Inflammatory macrophage (primary cell): ENCODE measurements around the gene CDCA3.

Experiments
- DNase-seq, 2 donors: peaks; one replicate each; pipeline ENCODE4 v3.0.0-alpha.2; 2020 to 2022

CDCA3 gene

DNA sequence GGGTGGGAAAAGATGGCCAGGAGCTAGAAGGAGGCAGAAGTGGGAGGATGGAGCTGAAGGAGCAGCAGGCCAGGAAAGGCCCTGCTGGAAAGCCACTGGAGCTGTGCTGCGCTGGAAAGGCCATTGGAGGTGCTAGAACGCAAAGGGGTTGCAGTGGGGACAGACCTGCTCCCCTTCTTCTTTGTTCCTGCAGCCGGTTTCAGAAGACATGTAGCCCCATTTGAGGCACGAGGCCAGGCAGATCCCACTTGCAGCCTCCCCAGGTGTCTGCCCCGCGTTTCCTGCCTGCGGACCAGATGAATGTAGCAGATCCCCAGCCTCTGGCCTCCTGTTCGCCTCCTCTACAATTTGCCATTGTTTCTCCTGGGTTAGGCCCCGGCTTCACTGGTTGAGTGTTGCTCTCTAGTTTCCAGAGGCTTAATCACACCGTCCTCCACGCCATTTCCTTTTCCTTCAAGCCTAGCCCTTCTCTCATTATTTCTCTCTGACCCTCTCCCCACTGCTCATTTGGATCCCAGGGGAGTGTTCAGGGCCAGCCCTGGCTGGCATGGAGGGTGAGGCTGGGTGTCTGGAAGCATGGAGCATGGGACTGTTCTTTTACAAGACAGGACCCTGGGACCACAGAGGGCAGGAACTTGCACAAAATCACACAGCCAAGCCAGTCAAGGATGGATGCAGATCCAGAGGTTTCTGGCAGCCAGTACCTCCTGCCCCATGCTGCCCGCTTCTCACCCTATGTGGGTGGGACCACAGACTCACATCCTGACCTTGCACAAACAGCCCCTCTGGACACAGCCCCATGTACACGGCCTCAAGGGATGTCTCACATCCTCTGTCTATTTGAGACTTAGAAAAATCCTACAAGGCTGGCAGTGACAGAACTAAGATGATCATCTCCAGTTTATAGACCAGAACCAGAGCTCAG lies 31.7 kb downstream of the CDCA3 start:
- no peak for DNase-seq

DNA sequence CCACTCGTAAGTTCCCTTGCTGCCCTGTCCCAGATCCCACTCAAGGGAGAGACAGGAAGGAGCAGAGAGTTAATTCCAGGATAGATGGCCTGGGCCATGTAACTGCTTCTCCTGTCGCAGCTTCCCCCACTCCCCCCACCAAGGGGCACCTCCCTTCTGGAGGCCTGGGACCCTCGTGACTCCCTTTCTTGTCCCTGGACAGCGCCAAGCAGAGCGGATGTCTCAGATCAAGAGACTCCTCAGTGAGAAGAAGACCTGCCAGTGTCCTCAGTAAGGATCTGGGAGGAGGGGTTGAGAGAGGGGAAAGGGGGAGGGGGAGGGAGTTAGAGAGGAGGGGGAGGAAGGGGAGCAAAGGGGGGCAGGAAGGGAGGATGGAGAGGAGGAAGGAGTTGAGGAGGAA lies 32.4 kb downstream of the CDCA3 start:
- DNase-seq, result no peak

DNA sequence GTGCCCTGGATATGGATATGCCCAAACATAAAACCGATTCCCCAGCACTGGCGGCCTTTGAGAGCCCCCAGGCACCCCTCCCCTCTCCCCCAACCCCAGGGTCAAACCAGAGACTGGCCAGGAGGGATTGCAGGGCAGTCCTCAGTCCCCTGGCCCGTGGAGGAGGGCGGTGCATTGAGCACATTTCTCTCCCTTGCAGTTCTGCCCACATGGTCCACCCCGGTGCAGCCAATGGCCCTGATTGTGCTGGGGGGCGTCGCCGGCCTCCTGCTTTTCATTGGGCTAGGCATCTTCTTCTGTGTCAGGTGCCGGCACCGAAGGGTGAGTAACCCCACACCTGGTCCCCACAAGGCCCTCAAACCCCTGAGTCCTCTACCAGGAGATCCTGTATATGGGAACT lies 32.9 kb downstream of the CDCA3 start:
- no peak for DNase-seq

DNA sequence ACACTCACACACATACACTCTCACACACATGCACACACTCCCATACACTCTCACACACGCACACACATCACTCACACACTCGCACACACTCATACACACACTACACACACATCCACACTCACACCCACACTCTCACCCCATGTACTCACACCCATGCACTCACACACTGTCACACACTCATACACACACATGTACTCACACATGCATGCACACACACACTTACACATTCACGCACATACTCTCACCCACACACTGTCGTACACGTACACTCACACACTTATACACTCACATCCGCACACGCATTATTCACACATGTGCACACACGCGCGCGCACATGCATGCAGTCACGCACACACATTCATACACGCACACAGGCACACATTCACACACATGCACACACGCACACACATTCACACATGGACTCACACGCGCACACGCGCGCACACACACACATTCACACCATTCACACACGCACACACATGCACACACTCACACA lies 33.4 kb downstream of the CDCA3 start:
- no peak for DNase-seq

DNA sequence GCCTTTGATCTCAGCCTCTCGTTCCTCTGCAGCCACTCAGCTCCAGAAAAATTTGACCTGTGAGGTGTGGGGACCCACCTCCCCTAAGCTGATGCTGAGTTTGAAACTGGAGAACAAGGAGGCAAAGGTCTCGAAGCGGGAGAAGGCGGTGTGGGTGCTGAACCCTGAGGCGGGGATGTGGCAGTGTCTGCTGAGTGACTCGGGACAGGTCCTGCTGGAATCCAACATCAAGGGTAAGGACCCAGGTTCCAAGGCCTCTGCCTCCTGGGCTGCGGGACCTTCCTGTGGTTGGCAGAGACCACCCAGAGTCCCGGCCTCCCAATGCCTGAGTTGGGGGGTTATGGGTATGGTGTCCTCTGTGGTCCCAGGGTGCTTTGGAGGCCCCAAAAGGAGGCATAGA lies 34.0 kb downstream of the CDCA3 start:
- no peak for DNase-seq

DNA sequence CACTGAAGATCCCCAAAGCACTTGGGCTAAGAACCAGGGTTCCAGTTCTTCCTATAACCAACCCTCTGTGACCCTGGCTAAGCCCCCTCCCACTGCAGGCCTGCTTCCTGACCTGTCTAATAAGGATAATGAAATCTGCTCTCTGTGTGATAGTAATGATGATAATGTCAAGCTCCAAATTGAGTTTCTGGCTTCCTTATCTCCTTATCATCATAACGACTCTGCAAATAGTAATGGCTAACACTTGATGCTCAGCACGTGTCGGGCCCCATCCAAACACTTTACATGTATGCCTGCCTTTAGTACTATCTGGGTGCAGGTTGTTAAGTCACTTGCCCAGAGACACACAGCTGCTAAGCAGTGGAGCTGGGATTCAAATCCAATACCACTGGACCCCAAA lies 34.5 kb downstream of the CDCA3 start:
- DNase-seq, result no peak

DNA sequence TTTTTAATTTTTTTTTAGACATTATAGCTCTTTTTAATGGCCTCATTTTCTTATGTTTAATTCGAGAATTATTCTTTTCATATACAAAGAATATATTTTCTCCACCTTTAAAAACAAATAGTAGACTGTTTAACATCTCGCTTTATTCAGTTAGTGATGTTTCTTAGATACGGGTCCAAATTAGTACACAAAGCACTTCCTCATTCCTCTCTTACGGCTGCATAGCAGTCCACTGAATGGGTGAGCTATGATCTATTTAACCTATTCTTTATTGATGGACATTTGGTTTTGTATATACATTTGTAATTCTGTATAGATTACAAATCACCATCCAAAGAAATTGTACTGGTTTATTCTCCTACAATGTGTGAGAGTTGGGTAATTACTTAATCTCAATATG lies 37.7 kb downstream of the CDCA3 start:
- DNase-seq, result no peak

DNA sequence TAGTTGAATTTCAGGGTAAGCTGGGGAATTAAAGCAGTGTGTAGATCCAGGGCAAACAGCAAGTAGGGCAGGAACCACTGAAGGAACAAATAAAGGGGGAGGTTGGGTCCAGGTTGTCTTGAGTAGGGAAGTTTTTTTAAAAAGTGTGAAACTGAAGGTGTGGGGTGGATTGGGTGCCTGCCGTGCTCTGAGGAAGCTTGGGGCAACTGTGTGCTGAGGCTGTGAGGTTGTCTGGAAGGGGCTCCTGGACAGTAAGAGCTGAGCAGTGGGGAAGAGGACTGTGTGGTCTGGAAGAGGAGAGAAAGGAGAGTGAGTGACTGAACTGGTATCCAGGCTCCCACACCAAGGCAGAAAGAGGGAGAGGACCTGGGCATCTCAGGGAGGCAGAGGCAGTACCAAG lies 40.3 kb downstream of the CDCA3 start:
- DNase-seq, result no peak

DNA sequence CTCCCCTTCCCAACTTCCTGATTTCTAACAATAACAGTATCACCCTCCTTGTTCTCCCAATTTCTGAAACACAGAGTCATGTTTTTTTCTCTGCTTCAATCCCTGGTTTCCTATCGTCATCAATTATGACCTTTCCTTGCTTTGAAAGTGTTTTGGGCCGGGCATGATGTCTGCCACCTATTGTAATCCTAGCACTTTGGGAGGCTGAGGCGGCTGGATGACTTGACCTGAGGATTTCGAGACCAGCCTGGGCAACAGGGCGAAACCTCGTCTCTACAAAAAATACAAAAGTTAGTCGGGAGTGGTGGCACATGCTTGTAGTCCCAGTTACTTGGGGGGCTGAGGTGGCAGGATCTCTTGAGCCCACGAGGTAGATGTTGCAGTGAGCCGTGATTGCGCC lies 42.0 kb downstream of the CDCA3 start:
- no peak for DNase-seq

DNA sequence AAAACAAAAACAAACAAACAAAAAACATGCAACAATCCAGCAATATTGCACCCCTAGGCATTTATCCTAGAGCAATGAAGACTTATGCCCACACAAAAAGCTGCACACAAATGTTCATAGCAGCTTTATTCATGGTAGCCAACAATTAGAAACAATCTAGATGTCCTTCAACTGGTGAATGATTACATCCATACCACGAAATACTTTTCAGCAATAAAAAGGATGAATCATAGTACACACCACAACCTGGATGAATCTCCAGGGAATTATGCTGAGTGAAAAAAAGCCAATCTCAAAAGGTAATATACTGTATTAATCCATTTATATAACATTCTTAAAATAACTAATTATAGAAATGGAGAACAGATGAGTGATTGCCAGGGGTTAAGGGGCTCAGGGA lies 43.9 kb downstream of the CDCA3 start:
- no peak for DNase-seq

DNA sequence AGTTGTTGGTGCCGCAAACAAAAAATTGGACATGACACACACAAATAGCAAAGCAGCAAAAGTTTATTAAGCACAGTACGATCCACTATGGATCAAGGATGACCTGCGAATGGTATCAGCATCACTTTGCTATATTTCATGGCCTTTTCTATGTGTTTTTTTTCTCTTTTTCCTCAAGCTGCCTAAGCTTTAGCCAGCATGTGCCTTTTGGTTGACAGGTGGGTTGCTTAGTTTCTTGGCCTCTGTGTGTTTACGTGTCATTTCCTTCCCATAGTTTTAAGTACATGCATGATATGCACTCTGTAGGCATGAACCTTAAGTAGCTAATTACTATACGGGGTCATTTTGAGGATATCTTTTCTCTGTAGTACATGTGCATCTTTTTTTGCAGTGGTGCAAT lies 51.9 kb downstream of the CDCA3 start:
- DNase-seq, result no peak
